ENCODE measurements around the gene SDC4. TPM values are rescaled to one million over a fixed set of nuclear protein-coding genes. Genes with fewer than 3 reads are reported as not detected.

SDC4 gene
- polyA plus RNA-seq, 3 donors = 163 to 174 (median 172) TPM

- DNase-seq (ENCODE audit: low read depth in 3 of 3, low spot score in 2 of 3) = no peak
Observed at GRCh38 chr20:45344168-45344860, 3.9 kb downstream of the SDC4 start.

- DNase-seq (ENCODE audit: low read depth in 3 of 3, low spot score in 2 of 3) = no peak
Observed at GRCh38 chr20:45343532-45344167, 4.6 kb downstream of the SDC4 start.

GRCh38 chr20:45342855-45343531 is 5.2 kb downstream of the SDC4 start:
- no peak for DNase-seq (ENCODE audit: low read depth in 3 of 3, low spot score in 2 of 3)

GRCh38 chr20:45341939-45342854 is 6.0 kb downstream of the SDC4 start:
- no peak for DNase-seq (ENCODE audit: low read depth in 3 of 3, low spot score in 2 of 3)

- no peak for DNase-seq (ENCODE audit: low read depth in 3 of 3, low spot score in 2 of 3)
Observed at GRCh38 chr20:45341579-45341938, 6.7 kb downstream of the SDC4 start.

GRCh38 chr20:45340951-45341350 is 7.3 kb downstream of the SDC4 start:
- DNase-seq (ENCODE audit: low read depth in 3 of 3, low spot score in 2 of 3) = no peak

GRCh38 chr20:45340236-45340847 is 7.9 kb downstream of the SDC4 start:
- DNase-seq (ENCODE audit: low read depth in 3 of 3, low spot score in 2 of 3) = no peak

- DNase-seq (ENCODE audit: low read depth in 3 of 3, low spot score in 2 of 3) = no peak
Observed at GRCh38 chr20:45339799-45340198, 8.4 kb downstream of the SDC4 start.

GRCh38 chr20:45339084-45339483 is 9.1 kb downstream of the SDC4 start:
- DNase-seq (ENCODE audit: low read depth in 3 of 3, low spot score in 2 of 3) = no peak

GRCh38 chr20:45338121-45339030 is 9.8 kb downstream of the SDC4 start:
- DNase-seq (ENCODE audit: low read depth in 3 of 3, low spot score in 2 of 3) = no peak

- DNase-seq (ENCODE audit: low read depth in 3 of 3, low spot score in 2 of 3) = no peak
Observed at GRCh38 chr20:45337367-45338120, 10.7 kb downstream of the SDC4 start.

- DNase-seq (ENCODE audit: low read depth in 3 of 3, low spot score in 2 of 3) = no peak
Observed at GRCh38 chr20:45336530-45337366, 11.5 kb downstream of the SDC4 start.

GRCh38 chr20:45330476-45330875 is 17.7 kb downstream of the SDC4 start:
- DNase-seq (ENCODE audit: low read depth in 3 of 3, low spot score in 2 of 3) = no peak

- no peak for DNase-seq (ENCODE audit: low read depth in 3 of 3, low spot score in 2 of 3)
Observed at GRCh38 chr20:45329497-45330319, 18.5 kb downstream of the SDC4 start.

GRCh38 chr20:45328451-45328850 is 19.8 kb downstream of the SDC4 start:
- DNase-seq (ENCODE audit: low read depth in 3 of 3, low spot score in 2 of 3) = no peak

GRCh38 chr20:45325371-45325770 is 22.9 kb downstream of the SDC4 start:
- no peak for DNase-seq (ENCODE audit: low read depth in 3 of 3, low spot score in 2 of 3)

GRCh38 chr20:45323731-45324130 is 24.5 kb downstream of the SDC4 start:
- DNase-seq (ENCODE audit: low read depth in 3 of 3, low spot score in 2 of 3) = no peak
